SU-DHL-6 (cell line): ENCODE data around the gene APRT.

ENCODE experiments used
- H2AFZ ChIP-seq: fragments of 200-600 bp; sonication (generic); 2 replicates; pipeline ENCODE4 v1.6.1; 2014; ENCODE audit warnings: low read depth, mild to moderate bottlenecking, moderate library complexity, mixed read lengths, antibody characterized with exemption, low read length; ENCODE audit not compliant: severe bottlenecking
- H3F3A ChIP-seq: fragments of 200-600 bp; shearing (Covaris generic); 2 replicates; pipeline ENCODE4 v1.6.0; 2016; ENCODE audit warnings: antibody characterized with exemption, mild to moderate bottlenecking; ENCODE audit not compliant: insufficient read depth
- H3K27ac ChIP-seq: fragments of 200-600 bp; sonication (generic); 2 replicates; pipeline ENCODE4 v1.5.1; 2016; ENCODE audit warnings: low read depth, mild to moderate bottlenecking, low read length, moderate library complexity, mixed read lengths
- H3K27me3 ChIP-seq: fragments of 200-600 bp; sonication (generic), shearing (Covaris generic); 2 replicates; pipeline ENCODE4 v1.6.0; 2014; ENCODE audit warnings: mild to moderate bottlenecking, low read length
- H3K36me3 ChIP-seq: fragments of 200-600 bp; sonication (generic); 2 replicates; pipeline ENCODE4 v1.6.1; 2014; ENCODE audit warnings: mild to moderate bottlenecking, low read length, mixed read lengths
- H3K4me2 ChIP-seq: fragments of 300-600, 200-600 bp; shearing (Covaris generic), sonication (generic); 2 replicates; pipeline ENCODE4 v1.6.0; 2014; ENCODE audit warnings: low read length, low read depth, mild to moderate bottlenecking; ENCODE audit not compliant: poor library complexity, severe bottlenecking
- H3K4me3 ChIP-seq: fragments of 200-600 bp; sonication (generic); 2 replicates; pipeline ENCODE4 v1.5.1; 2014; ENCODE audit warnings: antibody characterized with exemption, low read length, mild to moderate bottlenecking, mixed read lengths; ENCODE audit not compliant: insufficient read depth, poor library complexity, severe bottlenecking
- H3K79me2 ChIP-seq: fragments of 200-600 bp; sonication (generic); 2 replicates; pipeline ENCODE4 v1.6.1; 2014; ENCODE audit warnings: mild to moderate bottlenecking, low read length, moderate library complexity; ENCODE audit not compliant: insufficient read depth
- H3K9ac ChIP-seq: fragments of 200-600 bp; sonication (generic); 2 replicates; pipeline ENCODE4 v1.7.0; 2014; ENCODE audit warnings: mild to moderate bottlenecking, low read length
- H3K9me2 ChIP-seq: fragments of 200-600 bp; sonication (generic); replicated peaks from 2 replicates; pipeline ENCODE4 v1.6.1; 2014; ENCODE audit warnings: low read length; ENCODE audit not compliant: insufficient read depth
- H3K9me3 ChIP-seq: fragments of 200-600 bp; sonication (generic); 2 replicates; pipeline ENCODE4 v1.6.1; 2014; ENCODE audit warnings: low read length, mixed read lengths; ENCODE audit not compliant: insufficient read depth
- H4K20me1 ChIP-seq: fragments of 200-600 bp; sonication (generic); 2 replicates; pipeline ENCODE4 v1.6.1; 2014; ENCODE audit warnings: low read depth, mild to moderate bottlenecking, antibody characterized with exemption, low read length, moderate library complexity, mixed read lengths
- EZH2phosphoT487 ChIP-seq: fragments of 200-600 bp; sonication (generic), shearing (Covaris generic); conservative IDR thresholded peaks from 2 replicates; pipeline ENCODE4 v1.6.1; 2018; ENCODE audit warnings: mild to moderate bottlenecking, antibody characterized with exemption, low read length, moderate library complexity, mixed read lengths
- TF ChIP-seq, protein P1 (sequence below): fragments of 200-600 bp; sonication (generic); IDR thresholded peaks from one replicate; pipeline ENCODE4 v1.5.1; 2017; ENCODE audit warnings: antibody characterized with exemption, mild to moderate bottlenecking, low read length, moderate library complexity; ENCODE audit not compliant: insufficient read depth, poor library complexity, severe bottlenecking

The APRT gene

GRCh38 chr16:88810912-88811768 is 588 bp downstream of the APRT start:
- H3K9ac ChIP-seq: peak overlapping the region; percentile 92
- no peak overlapping the region for H2AFZ ChIP-seq
- H3K4me2 ChIP-seq: peak overlapping the region; percentile 89
- H3K79me2 ChIP-seq: peaks cover 7% of the 10 kb centered on the region; the same call in 1 of the 2 replicates
- peaks cover 5% of the 10 kb centered on the region; the same call in 1 of the 2 replicates for H3K9me3 ChIP-seq
- no peak for TF ChIP-seq EZH2phosphoT487
- TF ChIP-seq, protein P1, sequence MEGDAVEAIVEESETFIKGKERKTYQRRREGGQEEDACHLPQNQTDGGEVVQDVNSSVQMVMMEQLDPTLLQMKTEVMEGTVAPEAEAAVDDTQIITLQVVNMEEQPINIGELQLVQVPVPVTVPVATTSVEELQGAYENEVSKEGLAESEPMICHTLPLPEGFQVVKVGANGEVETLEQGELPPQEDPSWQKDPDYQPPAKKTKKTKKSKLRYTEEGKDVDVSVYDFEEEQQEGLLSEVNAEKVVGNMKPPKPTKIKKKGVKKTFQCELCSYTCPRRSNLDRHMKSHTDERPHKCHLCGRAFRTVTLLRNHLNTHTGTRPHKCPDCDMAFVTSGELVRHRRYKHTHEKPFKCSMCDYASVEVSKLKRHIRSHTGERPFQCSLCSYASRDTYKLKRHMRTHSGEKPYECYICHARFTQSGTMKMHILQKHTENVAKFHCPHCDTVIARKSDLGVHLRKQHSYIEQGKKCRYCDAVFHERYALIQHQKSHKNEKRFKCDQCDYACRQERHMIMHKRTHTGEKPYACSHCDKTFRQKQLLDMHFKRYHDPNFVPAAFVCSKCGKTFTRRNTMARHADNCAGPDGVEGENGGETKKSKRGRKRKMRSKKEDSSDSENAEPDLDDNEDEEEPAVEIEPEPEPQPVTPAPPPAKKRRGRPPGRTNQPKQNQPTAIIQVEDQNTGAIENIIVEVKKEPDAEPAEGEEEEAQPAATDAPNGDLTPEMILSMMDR: no peak
- no peaks in the 10 kb centered on the region for H3K27me3 ChIP-seq
- H4K20me1 ChIP-seq: no peaks in the 10 kb centered on the region
- peaks cover 32% of the 10 kb centered on the region for H3F3A ChIP-seq
- H3K4me3 ChIP-seq: peak overlapping the region; percentile 75
- H3K9me2 ChIP-seq: no peaks in the 10 kb centered on the region
- peak overlapping the region; percentile 82 for H3K27ac ChIP-seq
- H3K36me3 ChIP-seq: no peaks in the 10 kb centered on the region

DNA sequence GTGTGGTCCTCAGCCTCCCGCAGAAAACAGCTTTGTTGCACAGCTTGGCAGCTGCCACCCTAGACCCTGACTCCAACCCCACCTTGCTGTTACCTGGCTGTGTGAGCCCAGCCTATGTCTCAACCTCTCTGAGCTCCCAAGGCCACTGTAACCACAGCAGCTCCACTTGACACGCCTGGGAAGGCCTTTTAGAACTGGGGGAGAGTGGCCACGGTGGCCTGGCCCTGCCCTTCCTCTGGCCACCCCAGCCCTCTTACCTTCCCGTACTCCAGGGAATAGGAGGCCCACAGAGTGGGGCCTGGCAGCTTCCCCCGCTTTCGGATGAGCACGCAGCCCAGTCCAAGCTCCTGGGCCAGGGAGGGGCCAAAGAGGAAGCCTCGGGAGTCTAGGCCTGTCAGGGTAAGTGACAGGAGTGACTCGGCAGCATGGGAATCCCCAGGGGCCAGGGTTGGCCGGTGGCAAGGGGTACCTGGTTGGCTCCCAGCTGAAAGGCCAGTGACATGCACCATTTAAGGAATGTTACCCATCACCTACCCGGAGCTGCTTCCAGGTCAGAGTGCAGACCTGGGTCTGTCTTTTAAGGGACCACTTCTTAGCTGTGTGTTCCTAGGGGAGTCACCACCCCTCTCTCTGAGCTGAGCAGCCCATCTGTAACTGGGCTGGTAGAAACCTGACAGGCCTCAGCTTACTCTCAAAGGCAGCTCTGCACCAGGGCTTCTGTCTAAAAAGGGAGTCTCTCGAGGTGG is 1.4 kb downstream of the APRT start:
- peak overlapping the region; percentile 75 for H3K4me3 ChIP-seq
- no peaks in the 10 kb centered on the region for H3K36me3 ChIP-seq
- H3K9me3 ChIP-seq: peaks cover 5% of the 10 kb centered on the region; the same call in 1 of the 2 replicates
- H3K9ac ChIP-seq: peak overlapping the region; percentile 92
- no peaks in the 10 kb centered on the region for H3K27me3 ChIP-seq
- H3K79me2 ChIP-seq: peaks cover 11% of the 10 kb centered on the region; the same call in 1 of the 2 replicates
- TF ChIP-seq EZH2phosphoT487: no peak
- TF ChIP-seq, protein P1: no peak
- no peaks in the 10 kb centered on the region for H3K9me2 ChIP-seq
- peak overlapping the region; percentile 89 for H3K4me2 ChIP-seq
- peak overlapping the region; percentile 82 for H3K27ac ChIP-seq
- H2AFZ ChIP-seq: no peak overlapping the region
- no peaks in the 10 kb centered on the region for H4K20me1 ChIP-seq
- peaks cover 32% of the 10 kb centered on the region for H3F3A ChIP-seq

GRCh38 chr16:88809676-88810165 is 2.0 kb downstream of the APRT start:
- Histone ChIP-seq H3K27me3 (no peaks in the 10 kb centered on the region), H3K36me3 (no peaks in the 10 kb centered on the region), H3K4me3 (no peak overlapping the region), H3K4me2 (peak overlapping the region; percentile 89), H3F3A (peaks cover 32% of the 10 kb centered on the region), H3K79me2 (peaks cover 18% of the 10 kb centered on the region), H2AFZ (no peak overlapping the region), H3K9me3 (peaks cover 5% of the 10 kb centered on the region; the same call in 1 of the 2 replicates), H3K27ac (peak overlapping the region; percentile 82), H3K9me2 (no peaks in the 10 kb centered on the region), H4K20me1 (no peaks in the 10 kb centered on the region), H3K9ac (peak overlapping the region; percentile 92)
- TF ChIP-seq, protein P1: no peak
- no peak for TF ChIP-seq EZH2phosphoT487
